K562 (cell line): ENCODE results near the gene SYCP2. TPM values are rescaled to one million over a fixed set of nuclear protein-coding genes. Genes with fewer than 3 reads are reported as not detected.

Experiments used
- DPF2 ChIP-seq: fragments of 450-650 bp; IDR thresholded peaks from 2 replicates; pipeline ENCODE4 v1.6.1; 2016
- GATA2 ChIP-seq: sonication (generic); formaldehyde crosslinking; IDR thresholded peaks from 2 replicates; pipeline ENCODE4 v1.4.0; 2020; ENCODE audit warnings: mild to moderate bottlenecking, missing genetic modification reagents
- HMBOX1 ChIP-seq: sonication (generic); IDR thresholded peaks from 2 replicates; pipeline ENCODE4 v1.6.1; 2016
- MYC ChIP-seq, 2 experiments: fragments of 250-450 bp in 1 of 2; sonication (Bioruptor Pico) in 1 of 2; IDR thresholded peaks; 2 replicates each; pipeline versions ENCODE4 v1.5.1 to v1.6.1; 2012 to 2021; ENCODE audit warnings: low read depth in 2 of 2, borderline replicate concordance in 1 of 2, improper control_type of control experiment in 1 of 2, low read length in 1 of 2, mild to moderate bottlenecking in 1 of 2, moderate library complexity in 1 of 2
- NR1H2 ChIP-seq: sonication (generic); formaldehyde crosslinking; IDR thresholded peaks from 2 replicates; pipeline ENCODE4 v1.4.0; 2020; ENCODE audit warnings: mild to moderate bottlenecking, missing genetic modification reagents
- POLR2G ChIP-seq: fragments of 200-400 bp; formaldehyde crosslinking; IDR thresholded peaks from 2 replicates; pipeline ENCODE4 v1.6.1; 2017; ENCODE audit warnings: low read depth, mild to moderate bottlenecking, antibody characterized with exemption, low read length, moderate library complexity
- SMAD4 ChIP-seq: fragments of 250-450 bp; sonication (Bioruptor Pico); conservative IDR thresholded peaks from 2 replicates; pipeline ENCODE4 v1.8.0; 2021; ENCODE audit warnings: inconsistent platforms, mild to moderate bottlenecking, moderate library complexity
- XRCC5 ChIP-seq: fragments of 200-400 bp; formaldehyde crosslinking; IDR thresholded peaks from 2 replicates; pipeline ENCODE4 v1.6.1; 2017; ENCODE audit warnings: low read depth, mild to moderate bottlenecking, low read length
- YY1 ChIP-seq, 3 experiments: IDR thresholded peaks; 2 replicates each; pipeline ENCODE4 v1.6.1; 2011; ENCODE audit warnings: low read length in 2 of 3, mild to moderate bottlenecking in 2 of 3, moderate library complexity in 2 of 3, borderline replicate concordance in 1 of 3, control low read depth in 1 of 3, low read depth in 1 of 3; ENCODE audit not compliant: insufficient read depth in 3 of 3, insufficient replicate concordance in 2 of 3, control insufficient read depth in 1 of 3, insufficient read length in 1 of 3; ENCODE audit errors: extremely low read depth in 1 of 3
- ZBTB11 ChIP-seq, 3 experiments: fragments of 200-800 bp in 1 of 3; fragments of 250-450 bp in 1 of 3; fragments of 450-650 bp in 1 of 3; sonication (Bioruptor Pico) in 1 of 3; sonication (Bioruptor generic) in 1 of 3; formaldehyde crosslinking in 1 of 3; IDR thresholded peaks; 2 replicates each; pipeline versions ENCODE4 v1.6.1 to v1.8.0; 2016 to 2022; ENCODE audit warnings: mild to moderate bottlenecking in 2 of 3, missing genetic modification characterization in 2 of 3, missing compliant biosample characterization in 1 of 3, moderate library complexity in 1 of 3
- ZBTB7A ChIP-seq: IDR thresholded peaks from 2 replicates; pipeline ENCODE4 v1.6.1; 2011; ENCODE audit warnings: low read depth, mild to moderate bottlenecking, low read length, moderate library complexity, borderline replicate concordance; ENCODE audit not compliant: control insufficient read depth
- ZEB2 ChIP-seq: fragments of 450-650 bp; IDR thresholded peaks from 2 replicates; pipeline ENCODE4 v1.6.1; 2016
- ZFX ChIP-seq: sonication (generic); formaldehyde crosslinking; IDR thresholded peaks from 2 replicates; pipeline ENCODE4 v1.8.0; 2022; ENCODE audit warnings: mild to moderate bottlenecking, missing genetic modification reagents, moderate library complexity
- ZHX1 ChIP-seq: fragments of 150-350 bp; conservative IDR thresholded peaks from 2 replicates; pipeline ENCODE4 v1.6.1; 2014; ENCODE audit warnings: low read length
- ZNF740 ChIP-seq, 3 experiments: fragments of 200-800 bp in 1 of 3; sonication (Bioruptor generic) in 1 of 3; sonication (generic) in 1 of 3; formaldehyde crosslinking in 1 of 3; IDR thresholded peaks; 2 replicates each; pipeline versions ENCODE4 v1.6.1 to v1.8.0; 2016 to 2022; ENCODE audit warnings: mild to moderate bottlenecking in 2 of 3, missing compliant biosample characterization in 2 of 3, missing genetic modification characterization in 2 of 3, missing genetic modification reagents in 1 of 3
- polyA plus RNA-seq, 8 experiments: library from polyadenylated mRNA; depleted of rRNA in 4 of 8; stranded (reverse) in 5 of 8; unstranded in 3 of 8; fragments of >200 nt; fragmentation: Nextera tagmentation in 2 of 8; fragmentation: Illumina TruSeq in 1 of 8; extraction: Ambion mirVana in 2 of 8; extraction: Trizol in 1 of 8; gene quantifications; 2 replicates each; pipeline versions ENCODE4 v1.2.1 to v1.2.3, GENCODE V29; 2011 to 2014; ENCODE audit warnings: inconsistent platforms in 1 of 8, missing spikeins in 1 of 8
- total RNA-seq, 7 experiments: library from RNA; depleted of rRNA in 6 of 7; stranded (reverse); fragments of >200 nt in 6 of 7; fragmentation: Illumina TruSeq in 2 of 7; extraction: Trizol in 2 of 7; gene quantifications; 2 replicates each; pipeline versions ENCODE4 v1.2.1 to v1.2.3, GENCODE V29; 2011 to 2021; ENCODE audit warnings: low replicate concordance in 1 of 7

The SYCP2 gene
- total and polyA plus RNA-seq, 9 of the 15 experiments (the other 6 are each of a cell fraction or from before 2014, with no cell fraction given), result 0.24 to 1.6 (median 0.67) TPM

- TF ChIP-seq YY1 (IDR thresholded peaks at IDR 0.05; ENCODE audit: borderline replicate concordance in 1 of 3, control insufficient read depth in 1 of 3, extremely low read depth in 1 of 3, insufficient read depth in 3 of 3, insufficient read length in 1 of 3, insufficient replicate concordance in 2 of 3, low read depth in 1 of 3, low read length in 2 of 3) (peak in 1 of 3 experiments; percentile 8), SMAD4 (CRISPR knock-in tag) (peak; percentile 30; the same call in 1 of the 2 replicates), MYC (IDR thresholded peaks at IDR 0.05; ENCODE audit: low read depth, low read length) (peak; percentile 60), MYC (CRISPR knock-in tag; IDR thresholded peaks at IDR 0.05; ENCODE audit: borderline replicate concordance, low read depth) (no peak), ZEB2 (peak; percentile 30; the same call in 1 of the 2 replicates), ZNF740 (CRISPR knock-in tag; IDR thresholded peaks at IDR 0.05) (peak; percentile 95), ZNF740 (tag; IDR thresholded peaks at IDR 0.05) (no peak; a peak in 1 of 4 replicates), DPF2 (no peak), NR1H2 (0 out of 2 replicates have a peak, but pooled peaks have one; percentile 59), ZBTB11 (CRISPR knock-in tag; IDR thresholded peaks at IDR 0.05) (0 out of 6 replicates have a peak, but pooled peaks of 1 of the 3 experiments have one; percentile 37), ZBTB7A (peak; percentile 45; the same call in 1 of the 2 replicates), POLR2G (peak; percentile 63), GATA2 (CRISPR knock-in tag) (no peak), HMBOX1 (no peak), ZFX (CRISPR knock-in tag) (peak; percentile 45), ZHX1 (peak; percentile 47; the same call in 1 of the 2 replicates), XRCC5 (peak; percentile 85; the same call in 1 of the 2 replicates)
These were observed 580 bp upstream of the SYCP2 start (continued) for GRCh38 chr20:59933849-59934585.
